NCI-H510A (cell line): Measurements from ENCODE around the gene ZNF792.
"Not testable (repeated sequence)": the region's sequence is repeated elsewhere in the genome, so short reads cannot be mapped to it uniquely, and the experiment has no call there.

Experiments used
- DNase-seq: peaks from one replicate; lab custom pipeline; 2025; lab: John Stamatoyannopoulos, UW

The ZNF792 gene

DNA sequence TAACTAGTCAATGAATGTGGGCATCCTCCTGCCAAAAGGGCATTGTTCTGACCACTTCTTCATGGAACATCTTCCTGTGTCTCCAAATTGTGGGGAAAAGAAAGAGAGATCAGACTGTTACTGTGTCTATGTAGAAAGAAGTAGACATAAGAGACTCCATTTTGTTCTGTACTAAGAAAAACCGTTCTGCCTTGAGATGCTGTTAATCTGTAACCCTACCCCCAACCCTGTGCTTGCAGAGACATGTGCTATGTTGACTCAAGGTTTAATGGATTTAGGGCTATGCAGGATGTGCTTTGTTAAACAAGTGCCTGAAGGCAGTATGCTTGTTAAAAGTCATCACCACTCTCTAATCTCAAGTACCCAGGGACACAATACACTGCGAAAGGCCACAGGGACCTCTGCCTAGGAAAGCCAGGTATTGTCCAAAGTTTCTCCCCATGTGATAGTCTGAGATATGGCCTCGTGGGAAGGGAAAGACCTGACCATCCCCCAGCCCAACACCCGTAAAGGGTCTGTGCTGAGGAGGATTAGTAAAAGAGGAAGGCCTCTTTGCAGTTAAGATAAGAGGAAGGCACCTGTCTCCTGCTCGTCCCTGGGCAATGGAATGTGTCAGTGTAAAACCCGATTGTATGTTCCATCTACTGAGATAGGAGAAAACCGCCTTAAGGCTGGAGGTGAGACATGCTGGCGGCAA lies 43.8 kb downstream of the ZNF792 start:
- not testable (repeated sequence) for DNase-seq

DNA sequence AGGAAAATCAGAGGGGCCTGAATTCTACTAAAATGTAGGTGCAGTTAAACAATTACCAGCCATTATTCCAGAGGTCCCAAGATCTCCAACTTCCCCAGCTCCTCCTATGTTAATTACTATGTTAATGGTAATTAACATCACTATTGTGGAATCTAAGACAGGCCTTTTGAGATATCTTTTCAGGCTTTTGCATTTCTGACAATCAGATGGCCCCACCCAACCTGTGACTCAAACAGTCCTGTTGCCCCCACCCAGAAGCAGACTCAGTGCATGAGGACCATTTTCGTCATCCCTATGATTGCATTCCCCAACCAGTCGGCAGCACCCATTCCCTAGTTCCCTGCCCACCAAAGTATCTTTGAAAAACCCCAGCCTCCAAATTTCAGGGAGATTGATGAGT lies 45.8 kb downstream of the ZNF792 start:
- DNase-seq: no peak

DNA sequence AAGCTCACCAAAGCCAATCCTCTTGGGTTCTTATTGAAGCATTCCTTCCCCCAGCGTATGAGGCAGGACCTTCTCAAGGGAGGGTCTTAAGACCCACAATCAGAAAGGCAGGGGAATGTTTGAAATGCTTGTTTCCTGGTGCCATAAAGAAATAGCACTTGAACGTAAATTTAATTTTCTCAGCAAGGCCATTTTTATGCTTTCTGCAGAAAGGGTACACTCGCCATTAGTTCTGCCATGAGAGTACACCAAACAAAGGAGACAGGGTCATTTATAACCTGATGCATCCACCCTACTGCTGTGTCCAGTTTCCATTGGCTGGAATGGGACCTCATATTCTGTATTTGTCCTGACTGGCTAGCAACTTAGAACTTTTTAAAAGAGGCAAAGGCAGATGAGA lies 46.9 kb downstream of the ZNF792 start:
- DNase-seq: not testable (repeated sequence)

DNA sequence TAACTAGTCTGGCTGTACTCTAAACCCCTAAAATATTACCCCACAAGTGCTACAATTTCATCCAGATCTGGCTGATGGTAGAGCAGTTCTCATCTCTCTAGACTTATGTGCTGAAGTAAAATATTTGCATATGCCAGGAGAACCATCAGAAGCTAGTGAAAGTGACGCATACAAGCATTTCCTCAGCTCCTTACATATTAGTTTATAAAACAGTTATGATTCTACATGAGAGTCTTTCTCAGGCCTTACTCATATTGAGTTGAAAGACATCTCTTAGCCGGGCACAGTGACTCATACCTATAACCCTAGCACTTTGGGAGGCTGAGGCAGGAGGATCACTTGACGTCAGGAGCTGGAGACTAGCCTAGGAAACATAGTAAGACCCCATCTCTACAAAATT lies 53.3 kb downstream of the ZNF792 start:
- no peak for DNase-seq
